GM23248 (cell line): ENCODE measurements around the gene SPATC1L. TPM values are rescaled to one million over a fixed set of nuclear protein-coding genes. Genes with fewer than 3 reads are reported as not detected.

Experiments
- DNase-seq: peaks from one replicate; pipeline ENCODE4 v3.0.0-alpha.2; 2015
- H2AFZ ChIP-seq: fragments of 200-600 bp; sonication (generic); 2 replicates; pipeline ENCODE4 v1.6.1; 2016; ENCODE audit warnings: antibody characterized with exemption
- H3F3A ChIP-seq: fragments of 200-600 bp; sonication (generic); 2 replicates; pipeline ENCODE4 v1.6.1; 2016; ENCODE audit warnings: mild to moderate bottlenecking, antibody characterized with exemption, mixed run types; ENCODE audit not compliant: insufficient read depth
- H3K27ac ChIP-seq: fragments of 200-600 bp; sonication (generic); 2 replicates; pipeline ENCODE4 v1.5.1; 2016; ENCODE audit warnings: mild to moderate bottlenecking
- H3K27me3 ChIP-seq: fragments of 200-600 bp; sonication (generic); replicated peaks from 2 replicates; pipeline ENCODE4 v1.6.1; 2016; ENCODE audit warnings: mild to moderate bottlenecking; ENCODE audit not compliant: insufficient read depth
- H3K36me3 ChIP-seq: fragments of 200-600 bp; sonication (generic); 2 replicates; pipeline ENCODE4 v1.6.1; 2016; ENCODE audit warnings: low read depth, mild to moderate bottlenecking
- H3K4me1 ChIP-seq: fragments of 200-600 bp; sonication (generic); 2 replicates; pipeline ENCODE4 v1.6.1; 2016; ENCODE audit warnings: mild to moderate bottlenecking; ENCODE audit not compliant: insufficient read depth
- H3K4me2 ChIP-seq: fragments of 200-600 bp; sonication (generic); one replicate; pipeline ENCODE4 v1.6.1; 2016; ENCODE audit warnings: mild to moderate bottlenecking; ENCODE audit not compliant: unreplicated experiment
- H3K4me3 ChIP-seq: fragments of 200-600 bp; sonication (generic); 2 replicates; pipeline ENCODE4 v1.5.1; 2016; ENCODE audit warnings: mild to moderate bottlenecking
- H3K79me2 ChIP-seq: fragments of 200-600 bp; sonication (generic); 2 replicates; pipeline ENCODE4 v1.6.1; 2016; ENCODE audit warnings: mild to moderate bottlenecking; ENCODE audit not compliant: insufficient read depth
- H3K9ac ChIP-seq: fragments of 200-600 bp; sonication (generic); 2 replicates; pipeline ENCODE4 v1.6.1; 2016; ENCODE audit warnings: mild to moderate bottlenecking
- H3K9me2 ChIP-seq: fragments of 200-600 bp; sonication (generic); 2 replicates; pipeline ENCODE4 v1.6.1; 2016; ENCODE audit warnings: mixed run types, mild to moderate bottlenecking, moderate library complexity; ENCODE audit not compliant: insufficient read depth
- H3K9me3 ChIP-seq: fragments of 200-600 bp; sonication (generic); one replicate; pipeline ENCODE4 v1.6.1; 2017; ENCODE audit warnings: low read depth
- H4K20me1 ChIP-seq: fragments of 200-600 bp; sonication (generic); 2 replicates; pipeline ENCODE4 v1.6.0; 2016; ENCODE audit not compliant: insufficient read depth
- EZH2 ChIP-seq: fragments of 200-600 bp; sonication (generic); IDR thresholded peaks from 2 replicates; pipeline ENCODE4 v1.6.1; 2018; ENCODE audit warnings: antibody characterized with exemption, mild to moderate bottlenecking; ENCODE audit not compliant: insufficient read depth, poor library complexity, severe bottlenecking
- EZH2phosphoT487 ChIP-seq: fragments of 200-600 bp; sonication (generic); IDR thresholded peaks from 2 replicates; pipeline ENCODE4 v1.6.1; 2018; ENCODE audit warnings: antibody characterized with exemption, moderate library complexity, mild to moderate bottlenecking, low read depth; ENCODE audit not compliant: insufficient read depth
- whole genome bisulfite sequencing, 2 experiments: methylation state at CpG; one replicate each; pipeline ENCODE4 v1.1.6; 2015 to 2017; ENCODE audit warnings: low lambda C conversion rate in 2 of 2, low coverage in 1 of 2; ENCODE audit errors: missing lambda C conversion rate in 2 of 2; 5-methylcytosine and 5-hydroxymethylcytosine counted together
- in situ Hi-C: fragments of 300-500 bp; cut with MboI; formaldehyde crosslinking; loops from 2 replicates; pipeline ENCODE4 v1.15.0; 2020
- polyA plus RNA-seq: library from polyadenylated mRNA; unstranded; fragments of >200 nt; fragmentation: Nextera tagmentation; extraction: Ambion mirVana; gene quantifications from 2 replicates; pipeline ENCODE4 v1.2.1, GENCODE V29; 2016
- total RNA-seq: library from RNA; depleted of rRNA; stranded (reverse); fragments of >200 nt; shearing (Covaris generic); gene quantifications from 2 replicates; pipeline ENCODE4 v1.2.3, GENCODE V29; 2014

The SPATC1L gene
- total and polyA plus RNA-seq, 2 experiments from 2014 or later, result 5.2 to 15.7 TPM

- Histone ChIP-seq H3K4me3 (no peak overlapping the region), H3K27me3 (no peaks in the 10 kb centered on the region), H3K9me3 (no peaks in the 10 kb centered on the region), H3K36me3 (no peaks in the 10 kb centered on the region), H3F3A (no peaks in the 10 kb centered on the region), H2AFZ (no peak overlapping the region), H3K27ac (no peak overlapping the region), H3K79me2 (no peaks in the 10 kb centered on the region), H4K20me1 (no peaks in the 10 kb centered on the region), H3K4me2 (no peak overlapping the region), H3K9ac (no peak overlapping the region), H3K4me1 (no peaks in the 10 kb centered on the region), H3K9me2 (no peaks in the 10 kb centered on the region)
- no peak for DNase-seq
- TF ChIP-seq EZH2phosphoT487 (no peak), EZH2 (no peak)
- in situ Hi-C loops, result no loop called here
- 94 to 96% methylated on average over 21 to 23 of the region's 23 CpGs for WGBS, 2 experiments
Observed at GRCh38 chr21:46208761-46209721, 24.8 kb upstream of the SPATC1L start.

DNA sequence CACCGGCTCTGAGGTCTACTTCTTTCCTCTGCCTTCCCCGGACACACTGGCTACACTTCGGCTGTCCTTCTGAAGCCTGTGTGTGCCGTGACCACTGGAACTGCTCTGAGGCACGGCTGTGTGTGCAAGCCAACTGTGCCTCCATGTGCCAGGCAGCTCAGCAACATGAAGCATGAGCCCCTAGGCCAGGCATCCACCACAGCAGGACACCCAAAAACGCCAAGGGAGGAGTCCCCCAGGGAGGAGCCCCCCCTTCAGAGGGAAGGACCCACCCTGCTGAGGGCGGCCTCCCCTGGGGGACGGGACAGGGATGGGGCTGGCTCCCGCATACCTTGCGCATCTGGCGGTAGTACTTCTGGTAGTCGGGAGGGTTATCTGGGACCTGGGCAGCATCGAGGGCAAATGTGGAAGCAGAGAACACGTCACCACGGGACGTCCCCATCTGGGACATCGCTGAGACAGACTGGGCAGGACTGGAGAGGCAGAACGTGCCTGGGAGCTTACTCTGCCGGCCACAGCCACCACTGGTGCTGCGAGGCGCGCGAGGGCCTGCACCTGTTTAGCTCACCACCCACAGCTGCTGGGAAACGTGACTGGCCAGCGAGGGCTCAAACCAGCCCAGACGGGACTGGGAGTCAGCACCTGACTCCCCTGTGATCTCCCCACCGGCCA is 23.8 kb upstream of the SPATC1L start:
- no peak for DNase-seq
- Histone ChIP-seq H3F3A (no peaks in the 10 kb centered on the region), H3K27me3 (no peaks in the 10 kb centered on the region), H4K20me1 (no peaks in the 10 kb centered on the region), H2AFZ (no peak overlapping the region), H3K4me2 (no peak overlapping the region), H3K27ac (no peak overlapping the region), H3K9me3 (no peaks in the 10 kb centered on the region), H3K4me3 (no peak overlapping the region), H3K36me3 (no peaks in the 10 kb centered on the region), H3K9ac (no peak overlapping the region), H3K79me2 (no peaks in the 10 kb centered on the region), H3K4me1 (no peaks in the 10 kb centered on the region), H3K9me2 (no peaks in the 10 kb centered on the region)
- 88 to 89% methylated on average over 27 of the region's 27 CpGs for WGBS, 2 experiments
- in situ Hi-C loops, result no loop called here
- no peak for TF ChIP-seq EZH2phosphoT487
- no peak for TF ChIP-seq EZH2

DNA sequence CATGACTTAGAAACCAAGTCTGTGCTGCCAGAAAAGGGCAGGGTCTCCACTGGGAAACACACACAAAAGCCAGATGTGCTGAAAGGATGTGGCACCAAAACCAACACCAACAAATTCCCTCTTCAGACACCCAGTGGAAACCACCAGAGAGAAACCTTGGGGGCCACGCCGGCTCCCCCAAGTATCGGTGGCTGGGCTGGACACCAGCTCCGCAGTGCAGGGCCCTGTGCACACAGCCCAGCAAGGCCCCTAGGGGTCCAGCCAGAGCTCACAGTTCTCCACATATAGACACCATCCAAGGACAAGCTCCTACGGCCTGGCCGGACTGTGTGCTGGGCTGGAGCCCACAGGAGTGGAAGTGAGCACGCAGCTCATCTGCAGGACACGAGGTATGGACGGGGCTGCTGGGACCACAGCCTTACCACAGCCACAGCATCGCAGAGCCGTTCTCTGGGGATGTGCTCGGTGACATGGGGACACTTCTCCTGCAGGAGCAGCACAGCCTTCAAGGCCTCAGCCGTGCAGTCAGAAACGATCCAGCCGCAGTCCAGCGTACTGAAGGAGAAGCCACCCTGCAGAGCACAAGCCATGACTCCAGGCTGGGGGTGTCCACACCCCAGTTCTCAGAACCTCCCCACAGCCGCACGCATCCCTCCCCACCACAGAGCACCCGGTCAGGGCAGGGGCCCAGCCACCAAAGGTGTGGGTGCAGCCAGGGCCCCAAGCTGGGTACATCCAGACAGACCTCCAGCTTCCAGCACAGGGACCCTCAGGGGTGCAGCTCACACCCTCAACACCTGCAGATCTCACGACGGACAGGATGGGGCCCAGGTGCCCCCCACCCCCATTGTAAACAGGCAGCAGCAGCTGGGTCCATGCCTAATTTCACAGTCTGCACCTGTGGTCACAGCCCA is 23.0 kb upstream of the SPATC1L start:
- no peaks in the 10 kb centered on the region for H3K9me3 ChIP-seq
- H3K79me2 ChIP-seq, result no peaks in the 10 kb centered on the region
- H3K4me3 ChIP-seq, result no peak overlapping the region
- no peak overlapping the region for H2AFZ ChIP-seq
- TF ChIP-seq EZH2phosphoT487 (no peak), EZH2 (no peak)
- H3K9ac ChIP-seq, result no peak overlapping the region
- WGBS, 2 experiments, result 93 to 95% methylated on average over 20 of the region's 21 CpGs
- in situ Hi-C loops, result no loop called here
- DNase-seq, result no peak
- H3K9me2 ChIP-seq, result no peaks in the 10 kb centered on the region
- H3K27ac ChIP-seq, result no peak overlapping the region
- no peaks in the 10 kb centered on the region for H4K20me1 ChIP-seq
- no peak overlapping the region for H3K4me2 ChIP-seq
- no peaks in the 10 kb centered on the region for H3K4me1 ChIP-seq
- H3K36me3 ChIP-seq, result no peaks in the 10 kb centered on the region
- no peaks in the 10 kb centered on the region for H3F3A ChIP-seq
- H3K27me3 ChIP-seq, result no peaks in the 10 kb centered on the region
